HG02571 (cell line): ENCODE measurements around the gene DDAH1.

Experiments used
- ATAC-seq: cut with Tn5 transposase; IDR thresholded peaks from one replicate; pipeline ENCODE4 v1.9.1; 2021; ENCODE audit warnings: mild to moderate bottlenecking, moderate library complexity; ENCODE audit not compliant: unreplicated experiment

The DDAH1 gene

GRCh38 chr1:85278853-85279314, 186.1 kb downstream of the DDAH1 start:
- ATAC-seq = no peak

DNA sequence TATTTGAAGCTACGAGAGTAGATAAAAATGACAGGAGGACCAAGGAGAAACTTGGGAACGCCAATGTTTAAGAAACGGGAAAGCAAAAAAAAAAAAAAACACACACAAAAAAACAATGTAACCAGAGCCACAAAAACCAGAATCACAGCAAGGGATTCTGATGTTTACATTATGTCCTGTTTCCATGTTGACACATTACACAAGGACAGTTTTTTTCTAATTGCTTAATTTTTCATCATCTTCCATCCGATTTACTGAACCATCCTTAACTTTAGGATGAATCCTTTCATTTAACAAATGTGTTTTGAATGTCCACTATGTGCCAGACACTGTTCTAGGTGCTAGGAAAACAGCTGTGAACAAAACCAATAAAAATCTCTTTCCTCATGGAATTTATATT, 187.2 kb downstream of the DDAH1 start:
- no peak for ATAC-seq

GRCh38 chr1:85276978-85277639, 187.8 kb downstream of the DDAH1 start:
- ATAC-seq = no peak

DNA sequence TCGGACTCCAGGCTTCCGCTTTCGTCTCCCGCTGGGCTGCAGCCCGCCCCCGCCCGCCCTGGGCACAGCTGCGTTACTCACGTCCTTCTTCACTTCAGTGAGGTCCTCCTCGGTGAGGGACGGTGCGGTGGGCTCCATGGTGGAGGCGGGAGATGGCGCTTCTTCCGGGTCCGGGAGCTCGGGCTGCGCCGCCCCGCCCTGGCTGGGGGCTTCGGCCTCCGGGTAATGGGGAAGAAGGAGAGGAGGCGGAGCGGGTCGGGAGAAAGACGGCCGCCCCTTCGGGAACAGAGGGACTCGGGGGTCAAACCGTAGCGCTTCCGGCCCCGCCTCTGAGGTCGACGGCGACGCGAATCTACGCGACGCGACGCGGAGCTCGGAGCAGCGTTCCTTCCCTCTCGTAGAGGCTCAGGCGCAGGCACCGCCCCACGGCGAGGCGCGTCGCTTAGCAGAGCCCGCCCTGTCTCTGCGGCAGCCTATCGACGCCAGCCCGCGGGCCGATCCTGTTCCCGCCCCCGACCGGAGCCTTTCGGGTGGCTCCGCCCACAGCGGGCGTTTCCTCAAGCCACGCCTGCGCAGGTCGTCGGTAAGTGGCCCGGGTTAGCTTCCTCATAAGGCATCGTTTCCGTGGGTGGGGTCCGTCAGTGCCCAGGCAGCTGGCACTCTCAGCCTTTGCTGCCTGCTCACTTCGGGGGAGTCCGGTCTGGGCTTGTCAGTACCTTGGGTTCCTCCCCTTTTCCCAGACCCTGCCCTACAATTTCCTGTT, 188.6 kb downstream of the DDAH1 start, which contains the start of gene BCL10:
Gene BCL10 (minus strand): TSS at position 418 of the 763 bp plus-strand sequence. CDS start 280 bp downstream, at position 138.
- peak; percentile 93 for ATAC-seq

GRCh38 chr1:85275701-85276214, 189.2 kb downstream of the DDAH1 start:
- ATAC-seq = peak; percentile 24

- no peak for ATAC-seq
These were observed 189.9 kb downstream of the DDAH1 start for GRCh38 chr1:85274969-85275453.

- no peak for ATAC-seq
These were observed 191.6 kb downstream of the DDAH1 start for GRCh38 chr1:85273397-85273796.

DNA sequence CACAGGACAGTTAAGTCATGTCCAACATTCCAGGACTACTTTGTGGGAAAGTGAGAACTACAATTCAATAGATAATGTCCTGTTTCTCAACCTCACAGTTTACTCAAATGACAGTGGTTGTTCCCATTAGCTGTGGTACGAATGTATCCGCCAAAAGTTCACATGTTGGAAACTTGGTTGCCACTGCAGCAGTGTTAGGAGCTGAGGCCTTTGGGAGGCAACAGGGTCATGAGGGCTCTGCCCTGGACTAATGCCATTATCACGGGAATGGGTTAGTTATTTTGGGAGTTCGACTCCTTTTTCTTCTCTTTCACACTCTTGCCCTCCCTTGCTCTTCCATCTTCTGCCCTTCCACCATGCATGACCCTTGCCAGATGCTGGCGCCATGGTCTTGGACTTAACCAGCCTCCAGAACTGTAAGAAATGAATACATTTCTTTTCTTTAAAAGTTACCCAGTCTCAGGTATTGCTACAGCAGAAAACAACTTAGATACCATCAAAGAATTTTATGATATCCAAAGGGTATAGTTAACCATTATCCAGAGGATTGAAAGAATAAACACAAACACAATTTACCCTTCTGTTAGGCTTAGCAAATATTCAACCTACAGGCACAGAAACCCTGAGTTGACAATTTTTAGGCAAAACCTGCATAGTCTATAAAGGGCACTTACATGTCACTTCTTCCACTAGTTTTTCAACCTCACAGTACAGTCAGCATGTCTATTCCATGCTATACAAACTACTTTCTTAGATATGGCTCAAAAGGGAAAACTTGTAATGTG, 196.0 kb downstream of the DDAH1 start:
- no peak for ATAC-seq
